ENCODE data around the gene ACY1. TPM values are rescaled to one million over a fixed set of nuclear protein-coding genes. Genes with fewer than 3 reads are reported as not detected.
"Not testable (repeated sequence)": the region's sequence is repeated elsewhere in the genome, so short reads cannot be mapped to it uniquely, and the experiment has no call there.

ACY1 gene
- total RNA-seq, 1 donor from 2014 or later = 59.4 TPM

DNA sequence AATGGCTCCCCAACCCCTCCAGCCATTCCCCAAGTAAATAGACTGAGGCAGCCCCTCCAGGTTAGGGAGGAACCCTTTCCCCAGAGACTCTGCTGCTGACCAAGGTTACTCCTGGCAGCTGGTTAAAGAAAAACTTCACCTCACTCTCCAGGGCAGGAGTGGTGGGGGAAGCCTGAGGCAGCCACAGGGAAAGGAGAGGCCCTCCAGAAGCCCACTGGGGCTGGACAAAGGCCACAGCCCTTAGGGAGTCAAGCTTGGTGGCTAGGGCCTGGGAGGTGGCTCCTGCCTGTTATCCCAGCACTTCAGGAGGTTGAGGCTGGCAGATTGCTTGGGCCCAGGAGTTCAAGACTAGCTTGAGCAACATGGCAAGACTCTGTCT is 923 bp downstream of the ACY1 start:
- Histone ChIP-seq H3K36me3 (ENCODE audit: control insufficient read depth, insufficient read depth, low read length) (no peaks in the 10 kb centered on the region), H3K4me3 (ENCODE audit: low read depth, low read length) (no peak overlapping the region), H3K27me3 (ENCODE audit: control insufficient read depth, insufficient read depth, low read length) (no peaks in the 10 kb centered on the region)
- TF ChIP-seq, protein P1, sequence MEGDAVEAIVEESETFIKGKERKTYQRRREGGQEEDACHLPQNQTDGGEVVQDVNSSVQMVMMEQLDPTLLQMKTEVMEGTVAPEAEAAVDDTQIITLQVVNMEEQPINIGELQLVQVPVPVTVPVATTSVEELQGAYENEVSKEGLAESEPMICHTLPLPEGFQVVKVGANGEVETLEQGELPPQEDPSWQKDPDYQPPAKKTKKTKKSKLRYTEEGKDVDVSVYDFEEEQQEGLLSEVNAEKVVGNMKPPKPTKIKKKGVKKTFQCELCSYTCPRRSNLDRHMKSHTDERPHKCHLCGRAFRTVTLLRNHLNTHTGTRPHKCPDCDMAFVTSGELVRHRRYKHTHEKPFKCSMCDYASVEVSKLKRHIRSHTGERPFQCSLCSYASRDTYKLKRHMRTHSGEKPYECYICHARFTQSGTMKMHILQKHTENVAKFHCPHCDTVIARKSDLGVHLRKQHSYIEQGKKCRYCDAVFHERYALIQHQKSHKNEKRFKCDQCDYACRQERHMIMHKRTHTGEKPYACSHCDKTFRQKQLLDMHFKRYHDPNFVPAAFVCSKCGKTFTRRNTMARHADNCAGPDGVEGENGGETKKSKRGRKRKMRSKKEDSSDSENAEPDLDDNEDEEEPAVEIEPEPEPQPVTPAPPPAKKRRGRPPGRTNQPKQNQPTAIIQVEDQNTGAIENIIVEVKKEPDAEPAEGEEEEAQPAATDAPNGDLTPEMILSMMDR (IDR thresholded peaks at IDR 0.05; ENCODE audit: insufficient read depth, low read length, poor library complexity, severe bottlenecking) = no peak
- no peak for DNase-seq (ENCODE audit: low read depth)

DNA sequence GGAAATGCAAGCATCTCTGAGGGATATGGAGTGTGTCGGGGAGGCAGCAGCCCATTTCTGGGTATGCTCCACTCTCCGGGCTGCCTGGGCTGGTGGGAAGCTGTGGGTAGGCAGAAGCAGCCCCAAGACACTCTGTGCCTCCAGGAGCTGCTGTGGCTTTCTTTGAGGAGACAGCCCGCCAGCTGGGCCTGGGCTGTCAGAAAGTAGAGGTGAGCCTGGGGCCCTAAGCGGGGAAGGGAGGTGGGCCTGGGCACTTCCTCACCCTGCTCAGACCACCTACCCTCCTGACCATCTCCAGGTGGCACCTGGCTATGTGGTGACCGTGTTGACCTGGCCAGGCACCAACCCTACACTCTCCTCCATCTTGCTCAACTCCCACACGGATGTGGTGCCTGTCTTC is 1.7 kb downstream of the ACY1 start:
- TF ChIP-seq, protein P1 (IDR thresholded peaks at IDR 0.05; ENCODE audit: insufficient read depth, low read length, poor library complexity, severe bottlenecking) = no peak
- Histone ChIP-seq H3K4me3 (ENCODE audit: low read depth, low read length) (no peak overlapping the region), H3K27me3 (ENCODE audit: control insufficient read depth, insufficient read depth, low read length) (no peaks in the 10 kb centered on the region), H3K36me3 (ENCODE audit: control insufficient read depth, insufficient read depth, low read length) (no peaks in the 10 kb centered on the region)
- no peak for DNase-seq (ENCODE audit: low read depth)

DNA sequence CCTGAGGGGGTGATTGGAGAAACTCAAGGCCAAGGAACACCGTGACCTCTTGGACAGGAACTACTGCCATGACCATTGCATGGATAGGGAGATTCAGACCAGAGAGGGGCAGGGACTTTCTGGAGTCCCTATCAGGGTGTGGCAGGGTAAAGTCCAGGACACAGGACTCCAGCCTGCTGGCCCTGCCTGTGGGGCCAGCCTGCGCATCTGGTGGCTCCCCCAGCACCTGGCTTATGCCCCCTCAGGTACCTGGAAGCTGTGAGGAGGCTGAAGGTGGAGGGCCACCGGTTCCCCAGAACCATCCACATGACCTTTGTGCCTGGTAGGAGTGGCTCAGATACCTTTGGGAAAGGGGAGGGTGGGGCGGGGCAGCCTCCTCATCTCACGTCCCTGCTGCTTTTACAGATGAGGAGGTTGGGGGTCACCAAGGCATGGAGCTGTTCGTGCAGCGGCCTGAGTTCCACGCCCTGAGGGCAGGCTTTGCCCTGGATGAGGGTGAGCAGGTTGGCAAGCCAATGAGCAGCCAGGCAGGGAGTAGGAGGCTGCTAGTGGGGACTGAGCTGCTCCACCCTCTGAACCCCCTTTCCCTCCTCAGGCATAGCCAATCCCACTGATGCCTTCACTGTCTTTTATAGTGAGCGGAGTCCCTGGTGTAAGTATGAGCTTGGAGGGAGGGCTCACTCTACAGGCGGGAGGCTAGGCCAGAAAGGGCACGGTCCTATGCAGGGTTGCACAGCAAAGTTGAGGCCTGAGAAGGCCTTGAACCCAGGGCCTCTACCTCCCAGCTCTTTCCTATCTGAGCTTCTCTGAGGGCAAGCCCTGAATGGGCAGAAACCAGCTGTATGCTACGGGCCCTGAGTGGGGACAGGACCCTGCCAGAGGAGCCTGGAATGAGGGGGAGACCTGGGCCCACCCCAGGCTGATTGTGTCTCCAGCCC is 2.9 kb downstream of the ACY1 start:
- TF ChIP-seq, protein P1 (IDR thresholded peaks at IDR 0.05; ENCODE audit: insufficient read depth, low read length, poor library complexity, severe bottlenecking) = no peak
- no peak for DNase-seq (ENCODE audit: low read depth)
- no peak overlapping the region for H3K4me3 ChIP-seq (ENCODE audit: low read depth, low read length)
- no peaks in the 10 kb centered on the region for H3K27me3 ChIP-seq (ENCODE audit: control insufficient read depth, insufficient read depth, low read length)
- no peaks in the 10 kb centered on the region for H3K36me3 ChIP-seq (ENCODE audit: control insufficient read depth, insufficient read depth, low read length)

DNA sequence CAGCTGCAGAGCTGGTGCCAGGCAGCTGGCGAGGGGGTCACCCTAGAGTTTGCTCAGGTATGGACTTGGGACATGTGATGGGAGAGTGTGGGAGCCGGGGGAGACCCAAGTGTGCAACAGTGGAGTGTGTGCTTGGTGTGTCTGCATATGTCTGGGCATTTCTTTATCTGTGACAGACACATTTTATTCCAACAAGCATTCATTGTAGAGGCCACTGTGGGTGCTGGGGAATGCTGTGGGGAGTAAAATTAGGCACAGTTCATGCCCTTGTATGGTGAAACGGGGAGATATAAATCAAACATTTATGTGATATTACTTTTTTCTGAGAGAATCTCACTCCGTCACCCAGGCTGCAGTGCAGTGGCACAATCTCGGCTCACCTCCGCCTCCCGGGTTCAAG is 4.2 kb downstream of the ACY1 start:
- Histone ChIP-seq H3K27me3 (ENCODE audit: control insufficient read depth, insufficient read depth, low read length) (no peaks in the 10 kb centered on the region), H3K4me3 (ENCODE audit: low read depth, low read length) (no peak overlapping the region), H3K36me3 (ENCODE audit: control insufficient read depth, insufficient read depth, low read length) (peaks cover 2% of the 10 kb centered on the region)
- TF ChIP-seq, protein P1 (IDR thresholded peaks at IDR 0.05; ENCODE audit: insufficient read depth, low read length, poor library complexity, severe bottlenecking) = no peak
- DNase-seq (ENCODE audit: low read depth) = no peak

DNA sequence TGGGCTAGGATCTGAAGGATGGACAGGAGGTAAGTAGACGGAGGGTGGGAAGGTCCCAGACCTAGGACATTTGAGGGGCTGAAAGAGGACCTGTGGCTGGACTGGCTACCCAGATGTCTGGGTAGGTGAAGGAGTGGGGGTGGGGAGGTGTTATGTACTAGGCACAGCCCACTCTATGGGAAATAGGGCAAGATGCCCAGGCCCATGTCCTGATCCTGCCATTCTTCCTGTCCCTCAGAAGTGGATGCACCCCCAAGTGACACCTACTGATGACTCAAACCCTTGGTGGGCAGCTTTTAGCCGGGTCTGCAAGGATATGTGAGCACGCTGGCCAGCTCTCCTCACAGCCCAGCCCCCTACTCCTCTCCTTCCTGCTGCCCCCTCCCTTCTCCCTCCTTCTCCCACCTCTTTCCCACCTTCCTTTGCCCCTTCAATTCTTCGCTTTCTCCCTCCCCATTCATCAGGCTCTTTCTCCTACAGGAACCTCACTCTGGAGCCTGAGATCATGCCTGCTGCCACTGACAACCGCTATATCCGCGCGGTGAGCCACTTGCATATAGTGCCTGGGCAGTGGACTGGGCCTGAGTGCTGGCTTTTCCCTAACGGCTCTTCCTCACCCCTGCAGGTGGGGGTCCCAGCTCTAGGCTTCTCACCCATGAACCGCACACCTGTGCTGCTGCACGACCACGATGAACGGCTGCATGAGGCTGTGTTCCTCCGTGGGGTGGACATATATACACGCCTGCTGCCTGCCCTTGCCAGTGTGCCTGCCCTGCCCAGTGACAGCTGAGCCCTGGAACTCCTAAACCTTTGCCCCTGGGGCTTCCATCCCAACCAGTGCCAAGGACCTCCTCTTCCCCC is 5.2 kb downstream of the ACY1 start:
- Histone ChIP-seq H3K4me3 (ENCODE audit: low read depth, low read length) (no peak overlapping the region), H3K36me3 (ENCODE audit: control insufficient read depth, insufficient read depth, low read length) (peaks cover 2% of the 10 kb centered on the region), H3K27me3 (ENCODE audit: control insufficient read depth, insufficient read depth, low read length) (no peaks in the 10 kb centered on the region)
- TF ChIP-seq, protein P1 (IDR thresholded peaks at IDR 0.05; ENCODE audit: insufficient read depth, low read length, poor library complexity, severe bottlenecking) = no peak
- no peak for DNase-seq (ENCODE audit: low read depth)

DNA sequence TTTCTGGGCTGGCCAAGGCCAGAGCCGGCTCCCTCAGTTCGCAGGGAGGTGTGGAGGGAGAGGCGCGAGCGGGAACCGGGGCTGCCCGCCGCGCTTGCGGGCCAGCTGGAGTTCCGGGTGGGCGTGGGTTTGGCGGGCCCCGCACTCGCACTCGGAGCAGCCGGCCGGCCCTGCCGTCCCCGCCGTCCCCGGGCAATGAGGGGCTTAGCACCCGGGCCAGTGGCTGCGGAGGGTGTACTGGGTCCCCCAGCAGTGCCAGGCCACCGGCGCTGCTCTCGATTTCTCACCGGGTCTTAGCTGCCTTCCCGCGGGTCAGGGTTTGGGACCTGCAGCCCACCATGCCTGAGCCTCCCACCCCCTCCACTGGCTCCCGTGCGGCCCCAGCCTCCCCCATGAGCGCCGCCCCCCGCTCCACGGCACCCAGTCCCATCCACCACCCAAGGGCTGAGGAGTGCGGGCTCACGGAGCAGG is 7.2 kb downstream of the ACY1 start:
- H3K4me3 ChIP-seq (ENCODE audit: low read depth, low read length); H3K36me3 ChIP-seq (ENCODE audit: control insufficient read depth, insufficient read depth, low read length); H3K27me3 ChIP-seq (ENCODE audit: control insufficient read depth, insufficient read depth, low read length); DNase-seq (ENCODE audit: low read depth): not testable (repeated sequence)
